K562 (cell line): ENCODE data around the gene KCNMB1.

Source experiments
- CBX5 ChIP-seq: IDR thresholded peaks from 2 replicates; pipeline ENCODE4 v1.6.1; 2014; ENCODE audit warnings: low read depth, borderline replicate concordance
- CEBPB ChIP-seq: fragments of 450-650 bp; IDR thresholded peaks from 2 replicates; pipeline ENCODE4 v1.6.1; 2016; ENCODE audit warnings: missing genetic modification characterization, missing compliant biosample characterization
- CREM ChIP-seq: IDR thresholded peaks from 2 replicates; pipeline ENCODE4 v1.6.1; 2014; ENCODE audit warnings: antibody characterized with exemption, low read depth
- CTCF ChIP-seq, 3 experiments: IDR thresholded peaks in 2 of 3; conservative IDR thresholded peaks in 1 of 3; 2 replicates each; pipeline ENCODE4 v1.5.1; 2011 to 2012; ENCODE audit warnings: low read length in 3 of 3, mild to moderate bottlenecking in 3 of 3, control low read depth in 2 of 3, improper control_type of control experiment in 1 of 3, inconsistent platforms in 1 of 3, low read depth in 1 of 3, mixed read lengths in 1 of 3, moderate library complexity in 1 of 3; ENCODE audit not compliant: insufficient read depth in 2 of 3
- GABPA ChIP-seq: fragments of 200-800 bp; sonication (Bioruptor generic); conservative IDR thresholded peaks from 2 replicates; pipeline ENCODE4 v1.6.1; 2016; ENCODE audit warnings: low read depth, missing genetic modification characterization, missing compliant biosample characterization
- SMARCA4 ChIP-seq: fragments of 450-650 bp; IDR thresholded peaks from 2 replicates; pipeline ENCODE4 v1.6.1; 2016
- ZSCAN32 ChIP-seq: fragments of 450-650 bp; formaldehyde crosslinking; IDR thresholded peaks from 2 replicates; pipeline ENCODE4 v1.4.0; 2020; ENCODE audit warnings: mild to moderate bottlenecking, moderate library complexity

- TF ChIP-seq GABPA (tag): no peak
- no peak for TF ChIP-seq ZSCAN32
- no peak for TF ChIP-seq CTCF (IDR thresholded peaks at IDR 0.05 in 2 of 3, conservative IDR thresholded peaks at IDR 0.05 in 1 of 3; ENCODE audit: insufficient read depth in 2 of 3, low read depth in 1 of 3, low read length in 3 of 3)
- TF ChIP-seq CBX5: no peak
- no peak for TF ChIP-seq CREM
- no peak for TF ChIP-seq CEBPB
- no peak for TF ChIP-seq SMARCA4
Measured at GRCh38 chr5:170424629-170425028, 35.5 kb upstream of the KCNMB1 start.
